Ramos (cell line): ENCODE measurements around the gene STK24.

Source experiments
- in situ Hi-C: fragments of 300-500 bp; cut with MboI; formaldehyde crosslinking; loops from one replicate; pipeline ENCODE4 v1.14.3; 2022; ENCODE audit warnings: low sequenced_read_pairs; ENCODE audit not compliant: unreplicated experiment

The STK24 gene

DNA sequence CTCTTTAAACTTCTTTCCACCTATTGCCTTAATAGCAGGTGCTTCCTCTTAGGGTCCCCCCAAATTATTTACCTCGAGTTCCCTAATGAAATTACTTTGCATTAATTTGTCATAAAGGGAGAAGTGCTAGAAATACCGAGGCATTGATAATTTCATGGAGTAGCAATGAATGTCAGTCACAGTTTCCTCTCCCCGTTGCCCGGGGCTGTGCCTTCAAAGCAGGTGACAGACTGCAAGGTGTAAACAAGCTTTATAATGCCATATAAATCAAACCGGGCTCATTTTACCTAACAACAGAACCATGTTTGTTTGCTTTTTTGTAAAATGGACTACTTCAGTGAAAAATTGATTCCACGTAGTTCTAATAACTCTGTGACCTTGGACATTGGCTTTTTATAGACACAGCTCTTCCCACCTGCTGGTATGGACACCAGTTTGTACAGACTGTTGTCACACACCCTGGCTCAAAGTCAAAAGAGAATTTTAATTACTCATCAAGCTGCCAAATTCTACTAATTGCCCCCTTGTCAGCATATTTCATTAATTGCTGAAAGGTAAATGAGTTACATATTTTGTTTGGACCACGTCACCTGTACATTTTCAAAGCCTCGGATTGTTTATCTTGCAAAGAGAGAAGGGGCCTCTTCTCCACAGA, 171.1 kb downstream of the STK24 start:
- in situ Hi-C loops: loop anchor here (25.0 kb wide), 1 partner anchor 544 kb away; no protein-coding TSS in a partner anchor

DNA sequence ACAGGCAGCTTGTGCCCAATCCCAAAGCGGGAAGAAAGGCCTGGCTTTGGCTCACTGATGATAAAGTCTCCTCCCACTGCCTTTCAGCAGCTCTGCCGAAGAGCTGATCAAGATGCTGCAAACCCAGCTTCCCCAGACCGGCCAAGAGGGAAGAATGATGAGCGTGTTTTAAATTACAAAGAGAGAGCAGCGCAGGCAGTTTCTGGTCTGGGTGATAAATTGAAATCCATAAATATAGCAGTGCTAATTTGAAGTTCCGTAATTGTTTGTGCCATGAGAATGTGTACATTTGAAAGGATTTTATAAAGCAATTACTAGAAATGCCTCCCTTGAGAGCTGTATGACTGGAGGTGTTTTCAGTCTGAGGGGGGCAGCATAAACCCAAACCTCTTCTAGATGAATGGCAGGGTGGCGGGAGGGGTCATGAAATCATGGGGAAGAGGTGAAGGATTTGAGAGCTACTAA, 171.8 kb downstream of the STK24 start:
- in situ Hi-C loops: loop anchor here (25.0 kb wide), 1 partner anchor 543 kb away; no protein-coding TSS in a partner anchor

DNA sequence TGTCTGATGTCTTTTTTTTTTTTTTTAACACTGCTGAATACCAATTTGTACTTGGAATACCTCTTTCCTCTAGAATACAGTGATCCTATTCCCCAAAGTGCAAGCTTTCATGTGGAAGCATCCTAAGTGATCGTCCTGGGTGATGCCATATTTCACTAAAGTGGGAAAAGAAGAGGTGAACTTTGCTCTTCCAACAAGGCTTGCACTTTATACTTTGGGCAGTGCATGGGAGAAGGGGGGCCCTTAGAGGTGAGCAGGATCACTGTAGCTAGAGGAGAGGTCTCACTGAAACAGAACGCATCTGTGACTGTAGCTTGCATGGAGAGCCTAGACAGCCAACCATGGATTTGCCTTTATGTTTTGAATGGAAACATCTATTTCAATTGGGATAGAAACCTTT, 173.8 kb downstream of the STK24 start:
- in situ Hi-C loops: loop anchor here (25.0 kb wide), 1 partner anchor 541 kb away; no protein-coding TSS in a partner anchor

DNA sequence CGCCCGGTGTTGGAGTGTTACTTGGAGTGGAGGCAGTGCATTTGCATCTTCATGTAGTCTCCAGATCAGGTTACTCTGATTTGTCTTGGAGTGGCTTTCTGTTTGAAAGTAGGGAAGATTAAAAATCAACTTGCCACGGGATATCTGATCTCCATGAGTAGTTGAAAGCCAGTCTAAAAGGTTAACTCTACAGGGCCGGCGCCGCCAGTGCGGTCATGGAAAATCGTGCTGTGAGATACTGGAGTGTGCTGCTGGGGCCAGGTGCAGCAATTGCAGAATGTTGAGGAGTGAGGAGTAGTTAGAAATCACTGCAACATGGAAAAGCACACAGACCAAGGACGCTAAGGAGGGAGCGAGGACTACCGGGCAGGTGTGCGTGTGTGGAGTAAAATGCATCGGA, 175.0 kb downstream of the STK24 start:
- in situ Hi-C loops: loop anchor here (25.0 kb wide), 1 partner anchor 540 kb away; no protein-coding TSS in a partner anchor

DNA sequence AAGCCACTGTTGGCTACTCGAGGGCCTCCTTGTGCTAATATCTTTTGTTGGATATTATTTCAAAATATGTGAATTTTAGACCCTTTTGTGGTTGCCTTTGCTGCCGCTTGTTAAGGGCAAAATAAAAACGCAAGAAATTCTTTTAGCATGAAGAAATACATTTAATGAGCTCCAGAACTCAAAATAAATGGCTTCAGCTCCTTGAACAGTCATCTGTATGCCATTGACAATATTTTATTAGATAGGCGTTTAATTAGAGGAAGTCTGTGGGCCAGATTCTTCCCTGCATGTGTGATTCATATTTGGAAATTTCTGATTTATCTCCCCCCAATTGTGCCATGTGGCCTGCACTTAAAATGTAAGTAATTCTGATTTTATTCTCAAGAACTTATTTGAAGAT, 177.2 kb downstream of the STK24 start:
- in situ Hi-C loops: loop anchor here (25.0 kb wide), 1 partner anchor 537 kb away; no protein-coding TSS in a partner anchor

DNA sequence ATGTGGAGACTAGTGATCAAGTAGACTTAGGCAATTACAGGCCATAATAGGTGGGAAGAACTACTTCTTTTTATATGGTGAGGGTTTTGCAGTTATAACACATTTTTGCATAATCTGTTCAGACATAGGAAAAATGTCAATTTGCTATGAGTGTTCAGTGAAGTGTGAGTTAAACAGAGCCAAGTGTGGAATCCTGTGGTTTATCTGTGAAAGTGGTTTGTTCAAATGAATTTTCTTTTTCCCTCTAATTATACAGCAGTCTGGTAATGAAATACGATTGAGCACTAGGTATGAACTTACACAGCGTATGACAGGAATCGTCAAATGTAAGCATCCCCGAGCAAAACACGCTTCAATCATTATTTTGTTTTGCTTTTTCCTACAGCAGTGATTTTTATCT, 178.3 kb downstream of the STK24 start:
- in situ Hi-C loops: no loop called here

DNA sequence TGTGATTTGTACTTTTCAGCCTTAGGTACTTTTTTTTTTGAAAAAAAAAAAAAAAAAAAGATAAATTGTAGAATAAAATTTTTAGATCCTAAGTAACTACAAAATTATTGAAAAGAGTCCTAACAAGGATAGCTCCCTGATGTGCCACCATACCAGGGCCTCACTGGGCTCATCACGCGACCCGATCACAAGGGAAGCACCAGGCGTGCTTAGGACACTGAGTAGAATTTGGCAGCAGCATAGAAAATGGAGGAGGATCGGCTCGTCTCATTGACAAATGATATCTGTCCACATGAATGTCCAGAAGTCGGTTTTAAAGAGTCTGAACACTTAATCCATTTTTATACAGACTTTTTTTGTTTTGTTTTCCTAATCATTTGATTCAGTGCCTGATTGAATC, 179.0 kb downstream of the STK24 start:
- in situ Hi-C loops: no loop called here

DNA sequence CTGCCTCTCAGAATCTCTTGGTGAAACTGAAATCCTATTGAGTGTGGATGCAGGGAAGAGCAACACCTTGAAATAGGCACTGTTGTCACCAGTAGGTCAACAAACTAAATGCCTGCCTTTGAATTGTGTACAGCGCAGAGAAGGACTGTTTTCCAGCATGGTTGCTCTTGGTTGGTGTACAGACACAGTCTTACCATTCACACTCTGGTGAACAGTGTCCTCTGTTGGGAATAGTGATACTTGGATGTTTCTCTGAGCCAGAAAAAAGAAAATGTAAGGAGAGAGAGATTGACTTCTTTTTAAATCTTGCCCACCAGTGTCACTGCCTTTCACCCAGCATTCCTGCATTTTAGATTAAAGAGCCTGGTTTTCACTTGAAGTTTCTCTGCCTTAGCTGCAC, 179.7 kb downstream of the STK24 start:
- in situ Hi-C loops: no loop called here

DNA sequence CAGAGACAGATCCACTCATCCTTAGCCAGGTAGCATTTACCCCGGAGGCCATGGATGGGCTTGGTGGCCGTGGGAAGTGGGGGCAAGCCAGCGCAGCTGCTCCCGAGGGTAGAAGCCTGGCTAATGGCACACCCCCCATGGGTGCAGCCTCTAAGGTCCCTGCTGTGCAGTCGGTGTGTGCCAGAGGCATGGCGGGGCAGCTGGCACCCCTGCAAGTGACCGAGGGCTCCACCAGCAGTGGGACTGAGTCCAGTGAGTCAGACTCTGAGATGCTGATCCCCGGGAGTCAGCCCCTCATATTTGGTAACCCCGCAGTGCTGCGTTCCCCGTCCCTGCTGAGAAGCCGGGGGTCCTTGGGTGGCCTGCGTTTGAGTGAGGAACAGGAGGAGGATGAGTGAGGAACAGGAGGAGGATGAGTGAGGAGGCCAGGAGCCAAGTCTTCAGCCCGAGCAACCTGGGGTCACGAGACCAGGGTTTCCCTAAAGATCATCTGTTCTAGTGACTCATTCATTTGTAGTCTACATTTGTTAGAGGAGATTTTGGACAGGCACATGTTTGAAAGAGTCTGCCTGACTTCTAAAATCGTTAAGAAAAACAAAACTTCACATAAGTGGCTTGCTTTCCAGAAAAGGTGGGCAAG, 180.7 kb downstream of the STK24 start:
- in situ Hi-C loops: no loop called here
